Endothelial cell (in vitro differentiated cells): ENCODE measurements around the gene TNNI3K. TPM values are rescaled to one million over a fixed set of nuclear protein-coding genes. Genes with fewer than 3 reads are reported as not detected.
A peak's percentile ranks its signal among the peaks of the same experiment; 100 is the strongest.

Experiments used
- DNase-seq: peaks from one replicate; pipeline ENCODE4 v3.0.0; 2021; ENCODE audit warnings: low spot score
- H3K27ac Mint-ChIP-seq: one replicate; pipeline ENCODE4 v1.8.0; 2021; ENCODE audit warnings: mixed read lengths, inconsistent platforms; ENCODE audit not compliant: unreplicated experiment
- H3K27me3 Mint-ChIP-seq: one replicate; pipeline ENCODE4 v1.8.0; 2021; ENCODE audit warnings: mild to moderate bottlenecking, moderate library complexity, mixed read lengths, inconsistent platforms; ENCODE audit not compliant: unreplicated experiment
- H3K36me3 Mint-ChIP-seq: one replicate; pipeline ENCODE4 v1.8.0; 2021; ENCODE audit warnings: mild to moderate bottlenecking, low read depth, mixed read lengths, inconsistent platforms; ENCODE audit not compliant: unreplicated experiment
- H3K4me1 Mint-ChIP-seq: one replicate; pipeline ENCODE4 v1.8.0; 2021; ENCODE audit warnings: mild to moderate bottlenecking, mixed read lengths, inconsistent platforms; ENCODE audit not compliant: unreplicated experiment
- H3K4me3 Mint-ChIP-seq: one replicate; pipeline ENCODE4 v1.8.0; 2021; ENCODE audit warnings: mild to moderate bottlenecking, mixed read lengths, inconsistent platforms; ENCODE audit not compliant: unreplicated experiment
- H3K9me3 Mint-ChIP-seq: one replicate; pipeline ENCODE4 v1.8.0; 2021; ENCODE audit warnings: mixed read lengths, inconsistent platforms; ENCODE audit not compliant: unreplicated experiment
- total RNA-seq: library from RNA; stranded (reverse); fragmentation: NEBNext Ultra II Directional; extraction: Animal tissue kit (Norgen Biotek cat#: 25700); gene quantifications from one replicate; pipeline ENCODE4 v1.2.1, GENCODE V29; 2021; ENCODE audit not compliant: unreplicated experiment
- TF ChIP-seq, protein P1 (sequence below): fragments of 200-600 bp; sonication (generic); IDR thresholded peaks from one replicate; pipeline ENCODE4 v1.5.0; 2021; ENCODE audit warnings: antibody characterized with exemption; ENCODE audit not compliant: unreplicated experiment

TNNI3K gene
- total RNA-seq, 1 donor from 2014 or later, result not detected

DNA sequence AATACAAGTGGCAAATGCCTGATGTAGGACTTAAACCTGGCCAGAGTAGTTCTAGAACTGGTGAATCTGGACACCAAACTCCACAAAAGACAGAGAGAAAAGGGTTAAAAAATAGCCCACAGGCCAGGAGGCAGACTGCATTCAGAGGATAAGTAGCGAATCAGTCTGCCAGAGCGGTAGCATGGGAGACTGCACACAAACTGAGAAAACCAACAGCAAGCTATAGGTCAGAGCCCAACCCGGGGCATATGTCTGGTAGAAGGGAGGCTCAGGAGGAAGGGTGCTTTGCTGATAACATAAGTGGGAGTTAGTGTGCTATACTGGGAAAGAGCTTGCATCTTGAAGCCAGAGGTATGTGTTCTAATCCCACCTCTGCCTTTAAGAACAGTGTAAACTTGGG, 273.3 kb downstream of the TNNI3K start:
- no peaks in the 10 kb centered on the region for H3K36me3 Mint-ChIP-seq
- H3K27ac Mint-ChIP-seq, result no peak overlapping the region
- no peaks in the 10 kb centered on the region for H3K9me3 Mint-ChIP-seq
- no peak for DNase-seq
- H3K4me1 Mint-ChIP-seq, result peaks cover 8% of the 10 kb centered on the region
- TF ChIP-seq, protein P1, sequence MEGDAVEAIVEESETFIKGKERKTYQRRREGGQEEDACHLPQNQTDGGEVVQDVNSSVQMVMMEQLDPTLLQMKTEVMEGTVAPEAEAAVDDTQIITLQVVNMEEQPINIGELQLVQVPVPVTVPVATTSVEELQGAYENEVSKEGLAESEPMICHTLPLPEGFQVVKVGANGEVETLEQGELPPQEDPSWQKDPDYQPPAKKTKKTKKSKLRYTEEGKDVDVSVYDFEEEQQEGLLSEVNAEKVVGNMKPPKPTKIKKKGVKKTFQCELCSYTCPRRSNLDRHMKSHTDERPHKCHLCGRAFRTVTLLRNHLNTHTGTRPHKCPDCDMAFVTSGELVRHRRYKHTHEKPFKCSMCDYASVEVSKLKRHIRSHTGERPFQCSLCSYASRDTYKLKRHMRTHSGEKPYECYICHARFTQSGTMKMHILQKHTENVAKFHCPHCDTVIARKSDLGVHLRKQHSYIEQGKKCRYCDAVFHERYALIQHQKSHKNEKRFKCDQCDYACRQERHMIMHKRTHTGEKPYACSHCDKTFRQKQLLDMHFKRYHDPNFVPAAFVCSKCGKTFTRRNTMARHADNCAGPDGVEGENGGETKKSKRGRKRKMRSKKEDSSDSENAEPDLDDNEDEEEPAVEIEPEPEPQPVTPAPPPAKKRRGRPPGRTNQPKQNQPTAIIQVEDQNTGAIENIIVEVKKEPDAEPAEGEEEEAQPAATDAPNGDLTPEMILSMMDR, result no peak
- no peak overlapping the region for H3K4me3 Mint-ChIP-seq
- no peaks in the 10 kb centered on the region for H3K27me3 Mint-ChIP-seq

DNA sequence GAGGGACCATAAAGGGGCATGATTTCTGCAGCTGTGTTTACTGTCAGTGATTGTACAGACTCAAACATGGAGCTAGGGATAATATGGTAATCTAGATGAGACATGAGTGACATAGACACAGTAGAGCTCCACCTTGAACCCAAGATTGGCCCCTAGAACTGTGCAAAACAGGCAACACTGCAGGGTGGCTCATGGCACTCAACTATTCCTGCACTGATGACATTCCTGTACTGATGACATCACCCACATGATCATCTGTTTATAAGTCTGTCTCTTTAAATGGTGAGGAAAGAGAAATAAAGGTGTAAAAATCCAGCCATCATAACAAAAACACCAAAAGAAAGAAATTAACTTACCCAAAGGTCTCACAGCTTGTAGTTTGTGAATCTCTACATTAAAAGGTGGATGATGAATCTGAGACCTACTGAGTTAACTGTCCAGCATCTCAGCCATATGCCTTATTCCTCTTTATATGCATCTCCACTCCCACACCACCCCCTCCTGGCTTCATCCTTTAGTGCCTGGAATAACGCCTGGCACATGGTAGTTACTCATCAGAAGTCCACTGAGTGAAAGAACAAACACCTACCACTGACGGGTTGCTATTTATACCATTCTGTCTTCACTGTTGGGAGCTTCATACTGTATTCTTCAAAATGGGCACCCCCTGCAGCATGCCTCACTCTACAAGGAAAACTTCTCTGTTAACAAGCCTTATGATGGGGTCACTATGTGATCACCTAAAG, 277.2 kb downstream of the TNNI3K start, which contains the start of gene LRRC53:
Gene LRRC53 (minus strand): TSS at position 442 of the 746 bp plus-strand sequence. CDS start 29,262 bp downstream, outside the sequence.
- no peak for DNase-seq
- Mint-ChIP-seq H3K36me3 (no peaks in the 10 kb centered on the region), H3K9me3 (no peaks in the 10 kb centered on the region), H3K4me1 (peaks cover 10% of the 10 kb centered on the region), H3K27ac (peak within 1 kb of the TSS; percentile 1), H3K27me3 (no peaks in the 10 kb centered on the region), H3K4me3 (no peak within 1 kb of the TSS)
- TF ChIP-seq, protein P1, result no peak

DNA sequence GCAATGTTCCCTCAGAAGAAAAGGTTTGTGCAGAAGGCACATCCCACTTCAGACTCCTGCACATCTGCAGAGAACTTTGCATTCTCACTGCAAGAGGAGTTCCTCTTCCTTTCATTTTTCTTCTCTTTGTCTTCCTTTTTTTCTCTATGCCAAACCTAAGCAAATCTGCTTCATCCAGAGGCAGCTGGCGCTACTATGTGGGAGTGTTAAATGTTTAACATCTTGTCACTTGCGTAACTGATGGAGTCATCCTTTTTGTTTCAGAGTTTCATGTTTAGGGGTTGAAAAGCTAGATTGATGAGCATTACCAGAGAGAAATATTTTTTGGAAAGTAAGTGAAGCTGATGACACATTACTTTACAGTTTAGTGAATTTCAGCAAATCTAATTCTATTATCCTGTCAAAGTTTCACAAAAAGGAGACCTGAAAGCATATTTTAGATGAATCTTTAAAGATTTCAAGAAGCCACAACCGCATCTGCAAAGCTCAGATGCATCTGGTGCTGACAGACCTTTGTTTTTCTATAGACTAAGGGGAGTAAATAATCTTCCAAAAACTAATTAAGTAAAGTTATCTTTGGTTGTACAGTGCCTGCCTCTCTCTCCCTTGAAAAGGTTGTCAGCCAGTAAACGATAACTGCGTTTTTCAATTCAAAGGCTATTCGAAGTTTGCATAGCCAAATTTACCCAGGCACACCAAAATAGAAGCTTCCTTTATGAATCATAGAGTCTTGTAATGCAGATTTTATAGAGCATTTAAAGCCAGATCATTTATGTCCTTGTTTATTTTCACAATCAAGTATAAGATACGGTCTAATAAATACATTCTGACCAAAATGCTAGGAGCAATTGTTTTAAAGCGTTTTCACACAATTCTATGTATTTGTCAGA, 278.5 kb downstream of the TNNI3K start:
- peaks cover 10% of the 10 kb centered on the region for H3K4me1 Mint-ChIP-seq
- TF ChIP-seq, protein P1, result no peak
- no peaks in the 10 kb centered on the region for H3K27me3 Mint-ChIP-seq
- H3K27ac Mint-ChIP-seq, result no peak overlapping the region
- H3K4me3 Mint-ChIP-seq, result no peak overlapping the region
- DNase-seq, result no peak
- H3K9me3 Mint-ChIP-seq, result no peaks in the 10 kb centered on the region
- no peaks in the 10 kb centered on the region for H3K36me3 Mint-ChIP-seq

DNA sequence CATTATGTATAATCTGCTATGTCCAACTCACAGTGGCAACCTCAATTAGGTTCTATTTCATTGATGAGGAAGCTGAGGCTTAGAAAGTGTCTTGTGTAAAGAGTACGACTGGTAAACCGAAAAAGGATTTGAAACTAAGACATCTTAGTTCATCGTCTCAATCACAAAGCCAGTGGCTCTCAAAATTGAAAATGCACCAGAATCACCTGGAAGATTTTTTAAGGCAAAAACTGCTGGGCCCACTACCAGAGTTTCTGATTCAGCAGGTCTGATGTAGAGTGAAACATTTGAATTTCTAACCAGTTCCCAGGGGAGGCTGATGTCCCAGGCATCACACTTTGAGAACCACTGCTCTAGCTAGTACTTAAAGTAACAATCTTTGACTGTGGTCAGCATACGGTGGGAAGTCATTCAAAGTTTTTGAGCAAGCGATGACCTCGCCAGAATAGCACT, 282.4 kb downstream of the TNNI3K start:
- Mint-ChIP-seq H3K36me3 (no peaks in the 10 kb centered on the region), H3K4me1 (peaks cover 18% of the 10 kb centered on the region), H3K9me3 (no peaks in the 10 kb centered on the region), H3K27ac (no peak overlapping the region), H3K27me3 (peaks cover 2% of the 10 kb centered on the region), H3K4me3 (no peak overlapping the region)
- no peak for DNase-seq
- TF ChIP-seq, protein P1, result no peak

DNA sequence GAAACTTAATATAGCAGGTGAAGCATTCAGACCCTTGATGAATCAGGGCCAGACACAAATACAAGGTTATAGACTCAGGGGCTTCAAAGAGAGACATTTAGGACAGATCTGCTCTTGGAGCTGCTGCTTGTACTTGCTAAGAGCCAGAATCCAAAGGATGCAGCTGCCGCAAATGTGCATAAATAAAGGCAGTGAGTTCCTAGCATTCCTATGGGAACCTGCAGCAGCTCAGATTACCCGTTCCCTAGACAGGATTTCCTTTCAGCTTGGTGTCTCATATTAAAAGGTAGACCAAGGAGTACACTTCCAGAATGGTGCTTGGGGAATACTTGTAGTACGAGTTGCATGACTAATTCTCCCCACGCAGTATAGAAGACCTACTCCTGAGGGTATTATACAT, 287.0 kb downstream of the TNNI3K start:
- Mint-ChIP-seq H3K4me1 (peaks cover 18% of the 10 kb centered on the region), H3K9me3 (no peaks in the 10 kb centered on the region), H3K4me3 (peak overlapping the region; percentile 5), H3K27ac (peak overlapping the region; percentile 89), H3K36me3 (no peaks in the 10 kb centered on the region), H3K27me3 (peaks cover 2% of the 10 kb centered on the region)
- TF ChIP-seq, protein P1, result no peak
- DNase-seq, result peak; percentile 41
